Measurements from ENCODE around the gene RNASEH2B.
A peak's percentile ranks its signal among the peaks of the same experiment; 100 is the strongest.

Gene RNASEH2B

DNA sequence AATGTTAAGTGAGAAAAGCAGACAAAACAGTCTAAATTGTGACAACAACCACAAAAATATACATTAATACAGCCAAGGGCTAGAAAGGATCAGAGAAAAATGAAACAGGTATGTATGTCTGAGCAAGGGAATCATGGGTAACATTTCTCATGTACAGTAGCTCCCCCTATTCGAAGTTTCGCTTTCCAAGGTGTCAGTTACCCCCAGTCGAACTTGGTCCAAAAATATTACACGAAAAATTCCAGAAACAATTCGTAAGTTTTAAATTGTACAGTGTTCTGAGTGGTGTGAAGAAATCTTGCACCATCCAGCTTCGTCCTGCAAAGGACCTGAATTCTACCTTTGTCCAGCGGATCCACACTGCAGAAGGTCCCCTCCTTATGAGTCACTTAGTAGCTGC, 1.8 kb upstream of the RNASEH2B start:
- no peak for DNase-seq (ENCODE audit: low spot score)

DNA sequence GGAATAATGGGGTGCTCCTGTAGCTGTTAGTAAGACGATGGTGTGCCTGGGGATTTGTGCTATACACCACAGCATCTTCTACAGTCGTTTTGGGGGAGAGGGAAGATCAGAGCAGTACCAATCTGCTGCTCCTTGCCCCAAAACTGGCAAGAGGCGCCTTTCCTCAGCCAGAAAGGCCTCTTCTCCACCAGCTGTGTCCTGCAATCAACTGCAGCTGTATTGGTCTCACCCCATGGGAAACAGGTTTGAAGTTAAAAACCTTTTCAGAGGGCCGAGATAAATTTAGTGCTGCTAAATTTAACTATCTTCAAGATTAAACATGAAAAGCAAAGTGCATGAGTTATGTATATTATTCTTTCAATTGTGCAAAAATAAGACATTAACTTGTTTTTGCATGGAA, 1.2 kb upstream of the RNASEH2B start:
- no peak for DNase-seq (ENCODE audit: low spot score)

DNA sequence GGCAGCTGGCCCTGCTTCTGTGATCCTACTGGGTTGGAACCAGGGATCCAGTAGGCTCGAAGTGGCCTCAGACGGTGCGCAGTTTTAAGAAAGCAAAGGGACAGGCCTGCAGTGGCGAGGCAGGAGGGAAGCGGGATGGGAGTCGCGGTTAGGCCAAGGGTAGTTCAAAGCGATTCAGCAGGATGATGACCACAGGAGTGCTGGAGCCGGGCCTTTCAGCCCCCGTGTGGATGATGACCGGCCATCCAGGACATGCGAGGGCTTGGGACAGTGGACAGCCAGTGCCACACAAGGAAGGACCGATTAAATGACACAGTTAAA, 854 bp downstream of the RNASEH2B start:
- DNase-seq (ENCODE audit: low spot score) = peak; percentile 57

DNA sequence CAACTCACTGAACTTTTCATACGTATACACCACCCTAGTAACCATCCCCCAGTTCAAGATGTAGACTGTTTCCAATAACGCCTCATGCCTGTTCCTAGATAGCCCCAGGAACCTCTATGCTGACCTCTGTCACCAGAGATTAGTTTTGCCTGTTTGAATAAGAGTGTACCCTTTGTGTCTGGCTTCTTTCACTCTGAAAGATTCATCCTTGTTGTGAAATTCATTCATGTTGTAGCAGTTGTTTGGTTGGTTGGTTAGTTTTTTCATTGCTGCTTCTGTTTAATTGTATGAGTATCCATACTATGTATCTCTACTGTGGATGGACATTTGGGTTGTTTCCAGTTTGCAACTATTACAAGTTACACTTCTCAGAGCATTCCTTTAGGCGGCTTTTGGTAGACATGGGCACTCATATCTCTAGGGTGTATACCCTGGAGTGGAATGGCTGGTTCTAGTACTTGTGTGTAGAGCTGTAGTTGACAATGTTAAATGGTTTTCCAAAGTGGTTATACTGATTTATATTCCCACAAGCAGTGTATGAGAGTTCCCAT, 1.6 kb downstream of the RNASEH2B start:
- no peak for DNase-seq (ENCODE audit: low spot score)

DNA sequence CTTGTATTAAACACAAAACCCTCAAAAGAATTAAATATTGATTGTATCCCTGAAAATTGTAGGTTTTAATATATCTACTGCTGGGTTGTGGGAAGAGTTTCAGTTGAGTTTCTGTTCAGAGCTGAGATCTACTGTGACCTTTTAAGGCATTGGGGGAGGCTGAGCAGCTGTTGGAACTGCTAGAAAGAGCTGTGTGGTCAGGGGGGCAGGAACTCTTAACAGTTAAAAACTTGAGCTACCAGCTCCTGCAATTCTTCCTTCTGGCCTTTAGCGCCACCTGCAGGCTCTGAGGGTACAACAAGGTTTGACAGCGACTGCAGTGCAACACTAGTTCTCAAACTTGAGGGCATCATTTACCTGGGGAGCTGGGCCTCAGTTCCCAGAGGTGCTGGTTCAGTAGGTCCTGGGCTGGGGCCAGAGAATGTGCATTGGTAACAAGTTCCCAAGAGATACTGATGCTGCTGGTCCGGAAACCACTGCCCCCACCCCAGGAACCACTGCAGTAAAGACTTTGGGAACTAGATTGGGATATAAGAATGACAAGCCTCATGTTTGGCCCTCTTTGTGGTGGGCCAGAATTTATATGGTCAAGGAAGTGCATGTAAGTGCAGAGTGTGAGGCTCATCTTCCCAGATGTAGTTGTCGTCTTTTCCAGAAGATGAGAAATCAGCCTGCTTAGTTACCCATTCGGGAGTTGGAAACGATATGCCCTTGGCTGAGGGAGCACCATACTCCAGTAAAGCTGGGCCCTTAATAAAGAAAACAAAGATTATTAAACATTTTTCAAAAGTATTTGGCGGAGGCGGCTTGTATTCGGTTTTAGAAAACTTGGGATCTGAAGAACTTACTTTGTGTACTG, 2.6 kb downstream of the RNASEH2B start:
- DNase-seq (ENCODE audit: low spot score) = peak; percentile 89

DNA sequence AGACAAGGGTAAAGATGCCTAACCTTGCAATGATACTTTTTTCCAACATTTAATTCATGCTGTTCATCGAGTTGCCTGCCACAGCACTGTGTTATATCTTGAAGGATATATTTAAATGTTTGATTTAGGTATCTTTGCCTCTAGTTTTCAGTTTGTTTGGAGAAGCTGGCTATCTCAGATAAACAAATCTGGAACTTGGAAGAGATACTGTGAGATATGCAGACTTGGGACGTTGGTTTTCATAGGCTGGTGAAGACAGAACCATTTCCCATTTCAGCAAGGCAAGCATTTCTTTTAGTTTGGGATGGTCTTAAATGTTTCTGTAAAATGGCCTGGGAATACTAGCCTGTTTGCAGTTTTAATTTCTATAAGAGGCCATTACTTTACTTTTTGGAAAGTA, 3.3 kb downstream of the RNASEH2B start:
- DNase-seq (ENCODE audit: low spot score) = no peak

DNA sequence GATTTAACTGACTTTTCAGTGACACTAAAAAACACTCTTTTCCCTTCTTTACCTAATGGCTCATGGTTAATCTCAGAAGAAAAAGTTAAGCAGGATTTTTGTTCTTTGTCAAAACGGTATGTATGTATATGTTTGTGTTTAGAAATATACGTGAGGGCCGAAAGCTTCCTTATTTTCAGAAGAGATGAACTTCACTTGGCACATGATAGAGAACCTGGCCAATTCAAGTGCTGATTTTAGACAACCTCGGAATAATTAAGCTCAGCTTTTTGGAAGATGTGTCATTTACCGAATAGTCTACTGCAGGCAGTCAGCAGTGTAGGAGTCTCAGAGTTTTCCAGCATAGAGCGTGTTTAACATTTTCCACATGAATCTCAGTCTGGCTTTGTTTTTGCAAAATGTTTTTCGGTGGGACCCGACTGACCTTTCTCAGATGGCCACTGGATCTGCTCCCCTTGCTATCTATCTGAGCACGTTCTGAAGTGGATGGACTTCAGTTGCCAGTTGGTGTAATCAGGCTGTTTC, 4.6 kb downstream of the RNASEH2B start:
- no peak for DNase-seq (ENCODE audit: low spot score)

DNA sequence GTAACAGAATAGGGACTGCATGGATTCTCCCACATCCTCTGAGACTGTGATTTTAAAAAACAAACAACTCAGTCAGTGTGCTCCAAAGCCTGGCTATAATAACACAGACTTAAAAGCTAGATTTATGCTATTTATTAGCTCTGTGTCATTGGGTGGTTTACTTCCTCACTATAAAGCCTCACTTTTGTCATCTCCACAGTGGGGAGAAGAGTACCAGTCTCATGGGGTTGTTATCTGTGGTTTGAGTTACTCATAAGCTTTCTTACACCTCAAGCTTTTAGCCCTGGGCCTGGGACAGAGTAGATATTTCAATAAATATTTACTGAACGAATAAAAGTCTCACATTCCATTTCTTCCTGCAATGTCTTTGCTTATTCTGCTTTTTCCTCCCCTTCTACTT, 5.3 kb downstream of the RNASEH2B start:
- no peak for DNase-seq (ENCODE audit: low spot score)

DNA sequence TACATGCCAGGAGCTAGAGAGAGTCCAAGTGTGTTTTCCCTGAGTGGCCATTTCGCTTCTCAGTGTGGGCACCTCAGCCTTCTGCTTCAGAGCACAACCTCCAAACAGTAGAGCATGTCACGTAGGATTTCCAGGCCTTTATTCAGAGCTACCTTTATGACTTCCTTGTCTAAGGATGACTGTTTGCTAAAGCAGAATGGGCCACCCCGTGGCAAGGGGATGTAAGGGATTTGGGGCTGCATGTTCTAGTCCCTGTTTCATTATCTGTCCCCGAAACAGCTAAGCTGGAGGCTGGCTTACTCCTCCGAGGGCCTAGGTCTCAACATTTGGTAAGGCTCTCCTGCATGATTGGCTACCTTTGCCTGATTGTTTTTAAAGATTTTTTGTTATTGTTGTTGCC, 6.0 kb downstream of the RNASEH2B start:
- no peak for DNase-seq (ENCODE audit: low spot score)

DNA sequence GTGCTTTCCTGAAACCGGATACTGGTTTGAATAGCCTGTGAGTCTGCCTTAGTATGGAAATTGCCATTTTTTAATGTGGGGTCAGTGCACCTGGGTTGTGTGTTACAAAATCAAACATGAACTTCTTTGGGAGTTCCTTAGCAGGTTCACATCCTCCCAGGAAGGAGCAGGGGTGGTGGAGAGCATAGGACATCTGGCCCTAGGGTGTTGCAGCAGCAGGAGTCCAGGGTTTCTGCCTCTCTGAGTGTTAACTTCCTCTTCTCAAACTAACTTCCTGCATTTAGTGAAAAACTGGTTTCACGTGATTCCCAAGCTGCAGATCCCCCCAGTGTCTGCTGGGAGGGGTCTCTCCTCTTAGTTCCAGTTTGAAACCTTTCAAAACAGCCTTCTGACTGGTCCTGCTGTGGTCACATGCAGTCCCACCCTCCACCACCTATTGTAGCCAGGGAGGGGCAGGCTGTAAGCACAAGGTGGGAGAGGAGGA, 7.2 kb downstream of the RNASEH2B start:
- DNase-seq (ENCODE audit: low spot score) = peak; percentile 68

DNA sequence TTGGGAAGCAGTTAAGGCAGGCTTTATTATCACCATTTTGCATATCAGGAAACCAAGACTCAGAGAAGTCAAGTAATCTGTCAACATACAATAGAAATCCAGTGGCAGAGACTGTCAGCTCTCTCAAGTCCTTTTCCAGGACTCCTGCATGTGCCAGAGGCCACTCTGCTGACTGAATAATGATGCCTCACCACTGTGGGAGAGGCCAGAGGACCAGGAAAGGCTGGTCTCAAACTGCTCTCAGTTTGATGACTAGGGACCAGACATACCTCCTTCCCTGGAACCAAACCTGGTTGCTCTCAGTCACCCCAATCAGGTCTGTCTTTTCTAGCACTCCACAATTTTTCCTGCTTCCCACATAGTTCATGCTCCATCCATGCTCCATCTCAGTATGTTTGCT, 8.0 kb downstream of the RNASEH2B start:
- no peak for DNase-seq (ENCODE audit: low spot score)

DNA sequence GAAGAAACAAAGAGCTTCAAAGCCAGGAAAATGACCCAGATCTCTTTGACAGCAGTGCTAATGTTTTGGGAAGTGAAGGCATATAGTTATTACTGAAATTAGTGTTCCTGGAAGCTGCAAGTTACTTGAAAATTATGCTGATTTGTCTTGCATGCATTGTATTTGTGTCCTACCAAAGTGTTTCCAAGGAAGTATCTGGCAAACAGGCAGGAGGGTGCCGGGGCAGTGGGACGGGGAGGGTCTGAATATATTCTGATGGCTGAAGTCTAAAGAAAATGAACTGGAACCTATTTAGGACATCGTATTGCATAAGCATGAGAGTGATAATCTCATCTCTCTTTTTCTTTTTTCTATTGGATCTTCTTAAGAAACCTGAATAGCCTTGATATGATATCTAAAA, 9.0 kb downstream of the RNASEH2B start:
- DNase-seq (ENCODE audit: low spot score) = no peak

DNA sequence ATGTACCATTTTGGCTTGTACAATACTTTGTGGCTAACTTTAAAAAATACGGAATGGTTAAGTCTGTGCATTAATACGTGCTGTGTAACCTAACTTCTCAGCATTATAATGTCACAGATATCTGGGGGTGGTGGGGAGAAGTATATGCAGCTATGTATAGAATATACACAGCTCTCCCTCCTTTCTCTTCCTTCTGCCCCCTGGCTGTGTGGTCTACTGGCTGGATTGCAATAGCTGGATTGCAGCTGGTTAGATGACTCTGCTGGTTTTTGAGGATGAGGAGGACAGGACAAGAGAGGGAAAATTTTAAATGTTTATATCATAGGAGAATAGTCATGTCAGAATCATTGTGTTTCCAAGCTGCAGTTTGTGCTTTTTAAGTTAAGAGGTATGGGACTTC, 9.7 kb downstream of the RNASEH2B start:
- DNase-seq (ENCODE audit: low spot score) = no peak

DNA sequence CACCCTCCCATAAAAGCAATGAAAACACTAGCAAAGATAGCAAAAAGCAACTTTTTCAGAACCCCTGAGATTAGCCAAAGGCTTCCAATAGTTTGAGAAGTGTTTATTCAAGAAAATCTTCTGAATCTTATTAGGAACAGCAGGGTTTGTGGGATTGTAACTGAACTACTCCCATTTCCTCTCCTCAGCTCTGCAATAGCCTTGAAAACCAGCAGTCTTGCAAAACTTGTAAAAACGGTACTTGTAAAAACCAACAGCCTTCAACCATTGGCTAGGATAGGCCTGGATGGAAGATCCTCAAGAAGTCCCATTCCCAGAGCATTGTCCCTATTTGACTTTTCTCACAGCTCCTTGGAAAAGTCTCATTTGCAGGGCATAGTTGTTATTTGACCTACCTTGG, 12.1 kb downstream of the RNASEH2B start:
- DNase-seq (ENCODE audit: low spot score) = no peak

DNA sequence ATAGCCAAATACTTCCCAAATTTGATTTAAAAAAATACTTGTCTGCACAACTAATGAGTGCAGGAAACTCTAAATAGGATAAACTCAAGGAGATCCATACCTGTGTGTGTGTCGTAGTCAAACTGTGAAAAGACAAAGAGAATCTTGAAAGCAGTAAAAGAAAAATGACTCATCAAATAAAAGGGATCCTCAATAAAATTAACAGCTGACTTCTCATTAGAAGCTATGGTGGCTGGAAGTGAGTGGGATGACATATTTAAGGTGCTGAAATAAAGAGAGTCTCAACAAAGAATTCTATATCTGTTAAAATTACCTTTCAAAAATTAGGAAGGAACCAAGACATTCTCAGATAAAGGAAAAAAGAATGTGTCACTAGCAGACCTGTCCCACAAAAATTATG, 13.7 kb downstream of the RNASEH2B start:
- DNase-seq (ENCODE audit: low spot score) = no peak

DNA sequence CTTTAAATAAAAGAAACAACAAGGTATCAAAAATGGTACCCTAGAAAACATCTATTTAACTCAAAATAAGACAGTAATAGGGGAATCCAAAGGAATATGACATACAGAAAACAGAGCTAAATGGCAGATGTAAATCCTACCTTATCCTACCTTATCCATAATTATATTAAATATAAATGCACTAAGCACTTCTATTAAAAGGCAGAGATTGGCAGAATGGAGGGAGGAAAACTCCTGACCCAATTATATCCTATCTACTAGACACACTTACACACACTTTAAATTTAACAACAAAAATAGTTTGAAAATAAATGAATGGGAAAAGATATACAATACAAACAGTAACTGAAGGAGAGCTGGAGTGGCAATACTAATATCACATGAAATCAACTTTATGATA, 14.4 kb downstream of the RNASEH2B start:
- DNase-seq (ENCODE audit: low spot score) = no peak

DNA sequence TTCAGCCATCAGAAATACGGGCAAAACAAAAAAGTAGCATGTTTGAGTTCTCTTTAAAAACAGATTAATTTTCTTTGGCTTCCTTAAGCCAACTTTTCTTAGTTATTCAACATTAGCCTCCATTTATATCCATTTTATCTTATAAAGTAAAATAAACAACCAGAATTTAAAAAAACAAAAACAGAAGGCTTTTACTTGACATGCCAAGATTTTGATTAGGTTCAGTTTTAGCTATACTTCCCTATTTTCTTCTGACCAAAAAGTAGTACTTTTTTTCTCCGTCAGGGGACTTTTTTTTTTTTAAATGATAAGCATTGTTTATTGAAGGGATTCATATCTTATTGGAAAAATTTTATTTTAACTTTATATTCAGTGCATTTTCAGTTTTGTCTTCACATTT, 18.1 kb downstream of the RNASEH2B start:
- no peak for DNase-seq (ENCODE audit: low spot score)

DNA sequence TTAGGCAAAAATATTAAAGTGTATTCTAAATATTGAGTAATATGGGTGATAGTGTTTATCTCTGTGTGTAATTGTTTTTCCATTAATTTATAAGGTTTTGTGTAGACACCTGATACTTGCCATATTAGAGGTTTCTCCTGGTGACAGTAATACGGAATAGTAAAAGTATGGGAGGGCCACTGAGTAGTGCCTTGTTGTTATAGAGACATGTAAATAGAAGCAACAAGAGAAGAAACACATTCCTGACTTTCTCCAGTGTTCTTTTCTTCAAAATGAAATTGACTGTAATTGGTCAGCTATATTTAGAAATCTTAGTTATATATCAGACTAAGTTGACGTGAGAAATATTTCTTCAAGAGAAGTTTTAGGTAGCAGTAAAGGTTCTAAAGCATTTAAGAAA, 18.5 kb downstream of the RNASEH2B start:
- no peak for DNase-seq (ENCODE audit: low spot score)

DNA sequence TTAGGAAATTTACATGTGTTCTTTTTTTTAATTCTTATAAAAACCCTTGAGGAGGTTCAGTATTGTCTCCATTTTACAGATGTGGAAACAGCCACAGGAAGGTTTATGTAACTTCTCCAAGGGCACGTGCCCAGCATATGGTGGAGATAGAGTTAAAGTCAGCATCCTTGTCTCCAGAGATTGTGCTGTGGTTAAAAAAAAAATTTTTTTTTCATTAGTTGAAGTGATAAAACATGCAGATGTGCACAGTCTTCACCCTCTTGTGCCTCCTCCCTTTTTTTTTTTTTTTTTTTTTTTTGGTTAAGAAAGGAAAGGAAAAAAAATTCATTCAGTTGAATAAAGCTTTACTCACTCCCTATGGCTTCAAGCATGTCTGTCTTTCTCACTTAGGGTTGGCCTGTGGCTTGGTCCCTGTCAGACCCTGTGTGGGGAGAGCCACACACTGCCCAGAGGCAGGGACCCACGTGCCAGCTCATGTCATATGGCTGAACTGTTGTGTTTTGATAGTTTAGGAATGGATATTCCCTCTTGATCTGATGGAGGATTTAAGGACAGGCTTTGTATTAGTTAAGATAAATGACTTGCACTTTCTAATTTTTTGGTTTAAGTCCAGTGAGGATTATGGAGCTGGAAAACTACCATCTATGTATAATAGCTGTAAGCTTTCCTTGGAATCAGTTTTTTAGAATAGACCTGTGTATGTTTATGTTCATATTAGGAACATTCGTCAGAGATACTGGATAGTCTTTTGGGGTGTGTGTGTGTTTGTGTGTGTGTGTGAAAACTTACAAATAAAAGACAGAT, 19.3 kb downstream of the RNASEH2B start:
- no peak for DNase-seq (ENCODE audit: low spot score)

DNA sequence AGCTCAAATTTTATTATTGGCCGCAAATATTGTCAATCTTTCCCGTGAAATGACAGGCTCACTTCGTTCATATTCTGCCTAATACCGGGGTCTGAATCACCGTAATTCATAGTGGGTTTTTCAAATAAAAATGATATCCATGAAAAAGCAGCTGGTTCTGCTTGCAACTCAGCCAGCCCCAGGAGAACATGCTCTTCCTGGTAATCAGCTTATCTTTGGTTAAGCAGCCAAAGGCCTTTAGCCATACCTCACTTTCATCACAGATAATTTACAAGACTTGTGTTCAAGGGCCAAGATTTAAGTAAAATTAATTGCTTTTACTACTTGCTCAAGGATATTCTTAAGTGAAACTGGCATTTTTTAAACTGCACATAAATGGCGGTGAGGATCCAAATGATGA, 22.5 kb downstream of the RNASEH2B start:
- no peak for DNase-seq (ENCODE audit: low spot score)

DNA sequence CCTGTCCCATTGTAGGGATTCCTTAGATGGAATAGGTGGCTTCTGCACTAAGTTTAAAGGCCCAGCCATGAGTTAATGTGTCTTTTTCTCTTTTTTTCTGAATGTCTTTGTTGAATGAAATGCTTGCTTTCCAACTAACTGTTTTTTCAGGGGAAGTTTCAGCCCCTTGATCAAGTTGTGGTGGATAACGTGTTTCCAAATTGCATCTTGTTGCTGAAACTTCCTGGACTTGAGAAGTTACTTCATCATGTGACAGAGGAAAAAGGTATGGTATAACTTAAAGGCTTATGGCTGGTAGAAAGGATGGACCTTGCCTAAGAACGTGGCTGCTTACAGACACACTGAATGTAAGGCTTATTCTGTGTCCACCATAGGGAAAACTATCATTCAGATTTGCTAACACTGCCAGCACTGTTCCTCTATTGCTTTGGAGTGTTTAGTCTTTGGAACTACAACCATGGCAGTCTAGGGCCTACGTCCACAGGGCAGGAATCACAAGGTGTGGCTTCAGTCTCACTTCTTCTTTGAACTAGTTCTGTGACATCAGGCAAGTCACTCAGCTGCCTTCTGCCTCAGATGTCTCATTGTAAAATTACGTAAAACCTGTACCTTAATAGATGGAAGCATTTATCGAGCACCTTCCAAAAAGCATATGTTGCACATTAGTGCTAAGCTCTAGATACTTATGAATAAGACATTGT, 25.3 kb downstream of the RNASEH2B start:
- DNase-seq (ENCODE audit: low spot score) = no peak

DNA sequence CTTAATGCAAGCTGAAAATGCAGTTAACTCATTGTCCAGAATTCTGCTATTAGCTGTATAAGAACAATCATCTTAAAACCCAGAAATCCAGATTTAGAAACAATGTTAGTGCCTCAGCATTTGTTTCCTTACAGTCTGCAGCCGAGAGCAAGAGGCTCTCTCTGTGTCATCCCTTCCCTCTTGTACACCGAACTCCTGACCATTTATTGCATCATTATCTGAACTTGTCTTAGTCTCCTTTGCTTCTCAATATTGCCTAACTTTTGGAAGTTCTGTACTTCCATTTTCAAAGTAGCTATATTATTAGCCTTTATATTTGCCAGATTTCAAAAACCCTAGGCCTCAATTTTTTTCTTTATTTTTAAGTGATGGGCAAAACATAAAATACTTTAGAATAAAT, 27.1 kb downstream of the RNASEH2B start:
- DNase-seq (ENCODE audit: low spot score) = no peak
